Nephron progenitor cell (in vitro differentiated cells): ENCODE data around the gene PFDN6.

Experiments
- DNase-seq: peaks from one replicate; pipeline ENCODE4 v3.0.0; 2021
- H3K27ac Mint-ChIP-seq: 2 replicates; pipeline ENCODE4 v1.8.0; 2021; ENCODE audit warnings: mild to moderate bottlenecking, moderate library complexity, mixed read lengths
- H3K27me3 Mint-ChIP-seq: 2 replicates; pipeline ENCODE4 v1.8.0; 2021; ENCODE audit warnings: mild to moderate bottlenecking, low read depth, mixed read lengths; ENCODE audit not compliant: poor library complexity
- H3K36me3 Mint-ChIP-seq: 2 replicates; pipeline ENCODE4 v1.8.0; 2021; ENCODE audit warnings: low read depth, mixed read lengths
- H3K4me1 Mint-ChIP-seq: 2 replicates; pipeline ENCODE4 v1.8.0; 2021; ENCODE audit warnings: mixed read lengths
- H3K4me3 Mint-ChIP-seq: 2 replicates; pipeline ENCODE4 v1.8.0; 2021; ENCODE audit warnings: mild to moderate bottlenecking, moderate library complexity, mixed read lengths
- H3K9me3 Mint-ChIP-seq: 2 replicates; pipeline ENCODE4 v1.8.0; 2021; ENCODE audit warnings: mild to moderate bottlenecking, moderate library complexity, mixed read lengths
- CTCF ChIP-seq: fragments of 200-600 bp; sonication (generic); IDR thresholded peaks from 2 replicates; pipeline ENCODE4 v1.5.0; 2021; ENCODE audit warnings: antibody characterized with exemption

PFDN6 gene

DNA sequence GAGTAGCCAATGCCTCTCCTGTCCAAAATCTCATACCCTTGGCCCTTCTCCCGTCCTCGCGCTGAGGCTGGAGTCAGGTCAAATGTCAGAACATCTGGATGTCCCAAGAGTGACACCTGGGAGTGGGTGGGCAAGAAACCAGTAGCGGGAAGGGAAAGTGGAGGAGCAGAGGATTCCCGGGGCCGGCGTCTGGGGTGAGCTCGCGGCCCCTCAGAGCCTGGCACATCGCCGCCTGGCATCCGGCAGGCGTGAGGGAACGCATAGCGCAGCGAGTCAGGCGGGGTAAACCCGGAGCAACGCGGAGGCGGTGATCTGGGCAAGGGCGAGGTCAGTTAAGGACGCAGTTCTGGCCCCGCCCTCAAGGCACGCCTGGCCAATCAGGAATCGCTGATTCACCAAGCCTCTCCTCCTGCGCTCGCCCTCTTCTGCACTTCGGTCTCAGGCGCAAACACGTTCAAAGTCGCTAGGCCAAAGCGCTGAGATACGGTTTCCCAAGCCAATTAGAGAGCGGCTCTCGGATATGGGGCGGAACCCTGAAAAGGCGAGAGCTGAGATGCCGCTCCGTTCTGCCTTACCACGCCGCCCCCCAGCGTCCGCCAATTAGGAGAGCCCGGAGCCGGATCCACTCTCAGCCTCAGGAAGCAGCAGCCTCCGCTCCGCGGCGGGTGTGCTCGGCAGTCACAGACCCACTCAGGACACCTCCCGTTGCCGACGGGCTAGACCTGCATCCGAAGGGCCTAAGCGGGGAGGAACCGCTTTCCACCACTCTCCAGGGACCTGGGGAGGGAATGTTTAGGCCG lies 40.3 kb upstream of the PFDN6 start:
- Mint-ChIP-seq H3K27me3 (peaks cover 22% of the 10 kb centered on the region), H3K9me3 (no peaks in the 10 kb centered on the region), H3K4me1 (peaks cover 36% of the 10 kb centered on the region), H3K4me3 (peak overlapping the region; percentile 84), H3K27ac (peak overlapping the region; percentile 93), H3K36me3 (peaks cover 26% of the 10 kb centered on the region)
- no peak for TF ChIP-seq CTCF
- peak; percentile 96 for DNase-seq

DNA sequence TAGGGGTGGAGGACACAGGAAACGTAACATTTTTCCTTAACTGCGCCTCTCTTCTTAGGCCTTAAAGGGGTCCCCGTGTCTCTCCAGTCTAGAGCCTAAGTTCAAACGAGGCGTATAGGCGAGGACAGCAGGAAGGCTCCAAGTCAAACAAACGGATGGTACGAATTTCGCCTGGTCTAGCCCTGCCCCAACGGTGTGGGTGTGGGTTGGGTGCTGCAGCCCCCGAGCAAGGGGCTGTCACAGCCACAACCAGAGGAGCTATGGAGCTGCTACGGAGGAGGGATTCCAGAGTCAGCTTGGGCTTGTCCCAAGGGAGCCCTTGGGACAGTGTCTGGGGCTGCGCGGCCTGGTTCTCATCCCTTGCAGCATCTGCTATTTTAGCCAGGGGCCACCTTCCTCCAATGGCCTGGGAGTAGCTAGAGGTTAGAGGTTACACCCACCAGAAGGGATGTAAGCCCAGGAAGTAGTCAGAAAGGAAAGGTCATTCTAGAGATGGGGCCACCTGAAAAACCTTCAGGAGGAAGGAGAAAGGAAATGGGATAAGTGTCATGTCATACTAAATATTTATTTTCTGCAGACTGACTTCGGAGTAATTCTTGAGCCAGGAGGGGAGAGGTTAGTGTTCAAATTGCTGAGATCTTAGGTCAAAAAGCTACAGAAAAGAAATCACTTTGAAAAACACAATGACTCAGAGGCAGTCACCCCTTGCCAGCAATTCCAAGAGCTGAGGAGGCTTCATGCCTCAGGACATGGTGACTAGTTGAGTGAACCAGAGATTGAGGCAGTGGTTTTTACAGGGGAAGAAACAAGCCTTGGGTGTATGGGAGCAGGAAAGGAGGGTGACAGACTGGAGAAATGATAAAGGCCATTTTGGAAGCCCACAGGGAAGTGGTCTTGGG lies 39.4 kb upstream of the PFDN6 start:
- no peak for TF ChIP-seq CTCF
- peak overlapping the region; percentile 84 for H3K4me3 Mint-ChIP-seq
- H3K4me1 Mint-ChIP-seq = peaks cover 36% of the 10 kb centered on the region
- DNase-seq = peak; percentile 36
- H3K36me3 Mint-ChIP-seq = peaks cover 28% of the 10 kb centered on the region
- H3K27ac Mint-ChIP-seq = peak overlapping the region; percentile 93
- no peaks in the 10 kb centered on the region for H3K9me3 Mint-ChIP-seq
- peaks cover 21% of the 10 kb centered on the region for H3K27me3 Mint-ChIP-seq

- no peak for DNase-seq
- Mint-ChIP-seq H3K27me3 (peaks cover 14% of the 10 kb centered on the region), H3K4me3 (peak overlapping the region; percentile 84), H3K9me3 (peaks cover under 1% of the 10 kb centered on the region), H3K36me3 (peaks cover 32% of the 10 kb centered on the region), H3K27ac (no peak overlapping the region), H3K4me1 (peaks cover 36% of the 10 kb centered on the region)
- no peak for TF ChIP-seq CTCF
Observed at GRCh38 chr6:33250731-33251130, 38.7 kb upstream of the PFDN6 start.

GRCh38 chr6:33251395-33252012 lies 37.9 kb upstream of the PFDN6 start:
- H3K4me3 Mint-ChIP-seq = no peak overlapping the region
- no peak for TF ChIP-seq CTCF
- peaks cover 6% of the 10 kb centered on the region for H3K27me3 Mint-ChIP-seq
- DNase-seq = no peak
- peaks cover 6% of the 10 kb centered on the region for H3K9me3 Mint-ChIP-seq
- H3K36me3 Mint-ChIP-seq = peaks cover 38% of the 10 kb centered on the region
- peaks cover 36% of the 10 kb centered on the region for H3K4me1 Mint-ChIP-seq
- H3K27ac Mint-ChIP-seq = no peak overlapping the region

DNA sequence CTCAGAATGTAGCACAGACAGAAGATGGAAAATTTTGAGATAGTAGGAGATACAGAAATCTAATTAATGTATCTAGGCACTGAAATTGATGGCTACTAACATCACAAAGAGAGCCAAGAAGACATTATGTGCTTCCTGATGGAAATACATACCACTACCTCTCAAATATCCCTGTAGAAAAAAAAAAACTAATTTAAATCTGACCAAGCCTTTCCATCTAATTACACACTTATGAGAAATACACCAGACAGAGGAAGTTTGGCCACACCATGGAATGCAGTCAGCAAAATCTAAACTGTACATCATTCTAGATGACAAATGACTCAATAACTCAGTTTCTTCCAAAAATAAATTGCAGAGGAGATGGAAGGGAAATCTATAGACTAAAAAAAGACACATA lies 36.6 kb upstream of the PFDN6 start:
- no peak for DNase-seq
- H3K36me3 Mint-ChIP-seq = peaks cover 51% of the 10 kb centered on the region
- no peak overlapping the region for H3K27ac Mint-ChIP-seq
- H3K4me1 Mint-ChIP-seq = peaks cover 36% of the 10 kb centered on the region
- peaks cover 2% of the 10 kb centered on the region for H3K27me3 Mint-ChIP-seq
- no peak for TF ChIP-seq CTCF
- peaks cover 6% of the 10 kb centered on the region for H3K9me3 Mint-ChIP-seq
- H3K4me3 Mint-ChIP-seq = no peak overlapping the region
